NCI-H226 (cell line): ENCODE measurements around the gene PDSS1.
A peak's percentile ranks its signal among the peaks of the same experiment; 100 is the strongest.
"Not testable (repeated sequence)": the region's sequence is repeated elsewhere in the genome, so short reads cannot be mapped to it uniquely, and the experiment has no call there.

Experiments
- DNase-seq: peaks from one replicate; pipeline ENCODE4 v3.0.0-alpha.2; 2015

PDSS1 gene, protein sequence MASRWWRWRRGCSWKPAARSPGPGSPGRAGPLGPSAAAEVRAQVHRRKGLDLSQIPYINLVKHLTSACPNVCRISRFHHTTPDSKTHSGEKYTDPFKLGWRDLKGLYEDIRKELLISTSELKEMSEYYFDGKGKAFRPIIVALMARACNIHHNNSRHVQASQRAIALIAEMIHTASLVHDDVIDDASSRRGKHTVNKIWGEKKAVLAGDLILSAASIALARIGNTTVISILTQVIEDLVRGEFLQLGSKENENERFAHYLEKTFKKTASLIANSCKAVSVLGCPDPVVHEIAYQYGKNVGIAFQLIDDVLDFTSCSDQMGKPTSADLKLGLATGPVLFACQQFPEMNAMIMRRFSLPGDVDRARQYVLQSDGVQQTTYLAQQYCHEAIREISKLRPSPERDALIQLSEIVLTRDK

DNA sequence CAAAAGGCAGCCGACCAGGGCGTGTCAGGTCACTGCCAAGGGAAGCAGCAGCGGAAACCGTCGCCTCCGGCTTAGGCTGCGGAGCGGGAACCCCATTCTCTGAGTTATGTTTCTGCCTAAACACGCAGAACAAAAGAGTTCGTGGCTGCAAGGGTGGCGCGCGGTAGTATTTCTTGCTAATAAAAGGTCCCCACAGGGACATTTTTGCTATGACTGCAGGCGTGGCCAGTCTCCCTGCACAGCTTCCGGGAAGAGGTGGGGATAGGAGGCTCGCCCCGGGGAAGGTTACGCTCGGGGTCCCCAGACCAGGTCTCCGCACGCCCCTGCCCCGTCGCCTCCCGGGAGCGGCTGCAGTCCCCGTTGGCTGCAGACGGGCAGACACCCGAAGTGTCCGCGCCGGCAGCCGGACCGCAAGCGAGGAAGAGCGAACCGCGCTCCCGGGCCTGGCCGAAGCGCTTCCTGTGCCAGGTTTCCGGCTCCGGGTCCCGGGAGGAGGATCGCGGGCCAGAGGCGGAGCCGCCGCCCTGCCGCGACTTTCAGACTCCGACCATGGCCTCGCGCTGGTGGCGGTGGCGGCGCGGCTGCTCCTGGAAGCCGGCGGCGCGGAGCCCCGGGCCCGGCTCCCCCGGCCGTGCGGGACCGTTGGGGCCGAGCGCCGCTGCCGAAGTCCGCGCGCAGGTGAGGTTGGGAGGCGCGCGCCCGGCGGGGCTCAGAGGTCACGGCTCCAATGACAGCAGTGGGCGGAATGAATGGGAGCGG lies at the start of gene PDSS1:
Gene PDSS1 (plus strand): TSS at position 539 of the 759 bp plus-strand sequence. CDS start 11 bp downstream, at position 550.
- peak; percentile 57 for DNase-seq

DNA sequence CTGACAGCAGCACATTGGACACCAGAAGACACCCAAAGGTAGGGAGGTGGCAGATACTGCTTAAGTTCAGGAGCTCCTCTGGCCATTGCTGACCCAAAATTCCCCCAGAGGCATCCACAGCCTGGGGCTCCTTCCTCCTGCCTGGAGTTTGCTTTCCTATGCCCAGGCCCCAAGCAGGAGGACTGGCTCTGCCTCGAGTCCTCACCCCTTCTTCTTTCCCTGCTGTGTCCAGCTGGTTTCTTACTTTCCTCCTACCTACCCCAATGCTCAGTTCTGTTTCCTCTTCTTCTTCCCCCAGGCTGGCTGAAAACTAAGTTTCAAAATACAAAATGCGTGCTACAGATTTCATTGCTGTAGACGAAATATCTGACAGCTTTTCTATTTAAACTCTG lies 49.3 kb upstream of the PDSS1 start:
- DNase-seq: not testable (repeated sequence)

DNA sequence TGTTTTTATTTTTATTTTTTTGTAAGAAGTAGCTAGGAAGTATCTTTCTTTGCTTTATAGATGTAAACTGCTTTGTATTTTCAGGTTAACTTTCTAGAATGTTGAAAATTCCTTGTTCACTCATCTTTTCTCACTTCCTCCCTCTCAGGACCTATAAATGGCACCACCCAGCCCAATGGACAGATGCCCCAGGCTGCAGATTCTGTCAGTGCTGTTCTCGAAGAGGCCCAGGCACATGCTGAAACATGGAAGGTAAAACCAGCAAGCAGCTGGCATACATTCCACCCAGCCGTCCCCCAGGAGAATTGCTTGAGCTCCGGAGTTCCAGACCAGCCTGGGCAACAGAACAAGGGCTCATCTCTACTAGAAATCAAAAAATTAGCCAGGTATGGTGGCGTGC lies 47.1 kb upstream of the PDSS1 start:
- DNase-seq: no peak

DNA sequence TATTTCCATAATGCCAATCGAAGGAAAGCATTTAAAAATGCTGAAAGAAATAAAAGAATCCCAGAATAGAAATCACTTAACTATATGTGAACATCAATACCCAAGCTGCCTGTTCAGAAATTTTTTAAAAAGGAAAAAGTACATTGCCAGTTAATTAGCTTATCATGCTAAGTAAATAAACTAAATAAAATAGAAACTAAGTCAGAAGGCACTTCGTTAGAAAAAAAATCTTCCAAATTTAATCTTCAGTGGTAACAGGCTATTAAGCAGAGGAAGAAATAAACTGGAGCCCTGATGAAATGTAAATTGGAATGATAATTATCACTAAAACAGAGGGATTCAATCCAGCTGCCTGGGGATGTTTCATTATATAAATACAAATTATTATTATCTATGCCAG lies 46.0 kb upstream of the PDSS1 start:
- DNase-seq: not testable (repeated sequence)

- DNase-seq: no peak
These were observed 44.5 kb upstream of the PDSS1 start for GRCh38 chr10:26653004-26653403.

- DNase-seq: no peak
These were observed 41.8 kb upstream of the PDSS1 start for GRCh38 chr10:26655746-26656145.

DNA sequence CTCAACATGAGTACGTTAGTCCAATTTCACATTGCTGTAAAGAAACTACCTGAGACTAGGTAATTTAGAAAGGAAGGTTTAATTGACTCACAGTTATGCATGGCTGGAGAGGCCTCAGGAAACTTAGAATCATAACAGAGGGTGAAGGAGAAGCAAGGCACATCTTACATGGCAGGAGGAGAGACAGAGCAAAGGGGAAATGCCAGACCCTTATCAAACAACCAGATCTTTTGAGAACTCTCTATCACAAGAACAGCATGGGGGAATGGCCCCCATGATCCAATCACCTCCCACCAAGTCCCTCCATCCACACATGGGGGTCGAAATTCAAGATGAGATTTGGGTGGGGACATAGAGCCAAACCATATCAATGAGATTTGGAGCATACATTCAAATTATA lies 34.6 kb upstream of the PDSS1 start:
- no peak for DNase-seq

- no peak for DNase-seq
These were observed 32.1 kb upstream of the PDSS1 start for GRCh38 chr10:26665080-26666048.

DNA sequence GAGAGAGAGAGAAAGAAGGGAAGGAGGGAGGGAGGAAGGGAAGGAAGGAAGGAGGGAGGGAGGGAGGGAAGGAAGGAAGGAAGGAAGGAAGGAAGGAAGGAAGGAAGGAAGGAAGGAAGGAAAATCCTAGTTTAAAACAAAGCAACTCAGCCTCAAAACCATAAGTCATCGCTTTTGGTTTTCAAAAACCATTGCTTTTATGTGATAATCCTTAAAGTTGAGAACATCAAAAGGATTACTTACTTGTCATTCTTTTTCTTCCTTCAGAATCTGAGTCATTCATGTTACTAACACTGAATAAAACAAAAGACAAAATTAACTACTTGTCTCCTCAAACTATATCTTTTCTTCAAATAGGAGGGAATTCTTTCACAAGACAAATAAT lies 21.6 kb upstream of the PDSS1 start:
- no peak for DNase-seq

- DNase-seq: no peak
These were observed 17.9 kb upstream of the PDSS1 start for GRCh38 chr10:26679588-26679987.

DNA sequence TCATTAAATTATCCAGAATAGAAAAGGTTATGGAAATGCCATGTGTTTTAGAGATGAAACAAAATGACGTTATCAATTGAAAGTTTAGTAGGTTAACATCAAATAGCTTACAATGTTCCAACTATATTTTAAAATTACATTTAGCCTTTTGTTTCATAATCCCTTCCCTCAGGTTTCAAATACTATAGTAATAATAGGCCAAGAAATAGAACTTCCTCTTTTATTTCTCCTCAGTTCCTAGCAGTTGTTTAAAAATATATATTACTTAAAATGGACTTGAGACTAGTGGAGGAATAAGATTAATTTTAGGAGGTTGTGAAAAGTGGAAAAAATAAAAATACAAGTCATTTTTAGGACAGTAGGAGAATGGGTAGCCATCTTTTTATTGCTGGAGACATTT lies 16.4 kb upstream of the PDSS1 start:
- no peak for DNase-seq

- DNase-seq: peak; percentile 56
These were observed 15.5 kb upstream of the PDSS1 start for GRCh38 chr10:26681971-26682370.

DNA sequence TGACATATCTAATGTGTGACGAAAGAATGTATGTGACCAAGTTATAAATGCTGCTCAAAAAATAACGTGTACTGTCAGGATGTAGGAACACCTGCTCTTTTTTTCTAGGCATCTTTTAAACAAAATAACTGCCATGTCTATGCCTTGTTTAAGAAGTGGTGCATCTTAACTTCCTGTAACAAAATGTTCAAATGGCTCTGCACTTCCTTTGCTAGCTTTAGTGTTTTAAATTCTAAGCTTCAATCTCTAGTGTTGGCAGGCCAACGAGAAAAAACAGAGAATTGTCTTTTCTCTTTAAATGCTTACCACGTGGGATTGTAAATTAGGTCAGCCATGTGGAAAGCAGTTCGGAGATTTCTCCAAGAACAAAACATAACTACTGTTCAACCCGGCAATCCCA lies 14.6 kb upstream of the PDSS1 start:
- DNase-seq: no peak

DNA sequence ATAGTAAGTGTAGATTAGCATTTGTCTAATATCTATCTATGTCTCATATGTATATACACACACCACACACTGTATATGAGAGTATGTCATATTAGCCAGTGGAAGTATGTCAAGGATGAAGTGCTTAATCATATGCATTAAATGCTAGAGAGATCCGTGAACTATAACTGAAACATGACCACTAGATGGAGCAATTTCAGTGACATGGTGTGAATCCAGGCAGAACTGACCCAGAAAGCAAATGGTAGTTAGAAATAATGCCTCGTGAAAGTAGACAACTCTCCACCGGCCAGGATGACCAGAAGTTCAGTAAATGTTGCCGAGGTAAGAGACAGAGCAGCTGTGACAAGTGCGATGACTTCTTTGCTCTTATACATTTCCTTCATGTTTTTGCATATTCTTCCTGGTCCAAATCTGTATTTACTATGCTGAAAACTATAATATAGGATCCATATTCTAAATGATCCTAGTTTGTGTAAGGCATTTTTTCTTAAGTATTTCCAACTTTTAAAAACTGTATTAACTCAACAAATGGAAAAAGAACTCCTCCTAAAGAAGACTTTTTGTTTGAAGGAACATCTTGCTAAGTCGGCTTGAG lies 12.7 kb upstream of the PDSS1 start:
- DNase-seq: peak; percentile 29

- DNase-seq: no peak
These were observed 12.1 kb upstream of the PDSS1 start for GRCh38 chr10:26685441-26685840.

DNA sequence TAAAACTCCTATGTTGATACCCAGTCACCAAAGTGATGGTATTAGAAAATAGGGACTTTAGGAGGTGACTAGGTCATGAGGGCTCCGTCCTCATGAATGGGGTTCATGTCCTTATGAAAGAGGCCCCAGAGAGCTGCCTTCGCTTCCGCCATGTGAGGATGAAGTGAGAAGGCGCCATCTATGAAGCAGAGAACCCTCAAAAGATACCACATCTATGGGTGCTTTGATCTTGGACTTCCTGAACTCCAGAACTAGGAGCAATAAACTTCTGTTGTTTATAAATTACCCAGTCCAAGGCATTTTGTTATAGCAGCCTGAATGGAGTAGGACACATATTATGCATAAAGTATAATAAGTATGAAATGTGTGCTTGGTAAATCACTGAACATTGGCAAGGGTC lies 8.1 kb upstream of the PDSS1 start:
- DNase-seq: no peak

DNA sequence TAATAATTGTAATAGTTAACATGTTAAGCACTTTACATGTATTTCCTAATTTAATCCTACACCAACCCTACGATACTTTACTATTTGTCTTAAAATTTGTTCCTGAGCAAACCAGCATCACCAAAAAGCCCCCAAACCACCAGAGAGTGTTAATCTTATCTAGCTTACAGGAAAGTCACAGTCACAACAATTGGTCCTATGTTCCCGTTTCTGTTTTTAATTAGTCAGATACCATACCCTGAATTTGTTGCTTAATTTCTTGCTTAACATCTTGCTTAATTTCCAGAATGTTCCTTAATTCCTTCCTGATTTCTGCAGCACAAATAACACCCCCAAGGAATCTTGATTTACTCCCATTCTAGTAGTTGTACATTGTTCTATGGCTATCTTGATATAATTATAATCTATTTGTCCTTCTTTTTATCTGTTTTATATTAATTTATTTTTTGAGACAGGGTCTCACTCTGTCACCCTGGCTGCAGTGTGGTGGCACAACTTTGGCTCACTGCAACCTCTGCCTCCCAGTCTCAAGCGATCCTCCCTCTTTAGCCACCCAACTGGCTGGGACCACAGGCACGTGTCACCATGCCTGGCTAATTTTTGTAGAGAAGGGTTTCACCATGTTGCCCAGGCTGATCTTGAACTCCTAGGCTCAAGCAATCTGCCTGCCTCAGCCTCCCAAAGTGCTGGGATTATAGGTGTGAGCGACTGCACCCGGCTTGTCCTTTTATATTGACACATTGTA lies 6.6 kb upstream of the PDSS1 start:
- DNase-seq: no peak

GRCh38 chr10:26694536-26694935 lies 3.0 kb upstream of the PDSS1 start:
- DNase-seq: not testable (repeated sequence)

- DNase-seq: peak; percentile 3
These were observed 727 bp upstream of the PDSS1 start for GRCh38 chr10:26696786-26697162.

DNA sequence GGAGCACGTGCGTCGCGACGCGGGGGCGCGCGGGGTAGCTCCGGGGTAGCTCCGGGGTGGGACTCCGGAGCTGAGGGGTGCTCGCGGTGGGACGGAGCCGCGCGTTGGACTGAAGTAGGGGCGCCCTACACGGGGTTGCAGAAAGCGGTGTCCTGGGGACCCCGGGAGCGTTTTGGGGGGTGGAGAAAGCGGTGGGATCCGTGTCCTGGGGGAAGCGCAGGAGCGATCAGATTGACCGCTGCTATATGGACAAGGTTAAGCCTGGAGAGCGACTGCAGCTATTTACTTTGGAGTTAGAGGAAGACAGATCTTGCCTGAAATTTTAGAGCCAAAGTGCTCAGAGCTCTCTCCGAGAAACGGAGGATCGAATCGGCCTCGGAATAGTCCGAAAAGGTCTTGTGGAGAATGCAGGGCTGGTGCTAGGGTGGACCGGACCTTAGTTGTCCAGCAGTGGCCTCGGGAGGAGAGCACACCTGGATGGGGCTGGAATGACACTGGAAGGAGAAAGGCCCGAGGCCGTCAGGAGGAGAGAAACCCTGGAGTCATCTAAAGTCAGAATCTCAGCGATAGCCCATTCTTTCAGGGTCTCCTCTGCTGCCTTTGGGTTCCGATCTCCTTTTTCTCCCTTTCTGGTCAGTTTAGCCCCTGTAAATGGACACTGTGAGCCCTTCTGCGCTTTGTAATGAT lies 564 bp downstream of the PDSS1 start:
- no peak for DNase-seq

- no peak for DNase-seq
These were observed 1.4 kb downstream of the PDSS1 start for GRCh38 chr10:26698909-26699308.
